Neural cell (in vitro differentiated cells): ENCODE data around the gene CD2AP. TPM values are rescaled to one million over a fixed set of nuclear protein-coding genes. Genes with fewer than 3 reads are reported as not detected.

Source experiments
- H2AFZ ChIP-seq: fragments of 200-600, 300-800 bp; sonication (generic), shearing (Covaris generic); 2 replicates; pipeline ENCODE4 v1.6.0; 2014; ENCODE audit warnings: low read depth, mild to moderate bottlenecking, antibody characterized with exemption, low read length, moderate library complexity
- H3F3A ChIP-seq: fragments of 200-600 bp; shearing (Covaris generic); 2 replicates; pipeline ENCODE4 v1.6.1; 2016; ENCODE audit warnings: mild to moderate bottlenecking, moderate library complexity, mixed read lengths, antibody characterized with exemption, low read length; ENCODE audit not compliant: insufficient read depth, poor library complexity, severe bottlenecking
- H3K27ac ChIP-seq: fragments of 200-600, 300-800 bp; sonication (generic), shearing (Covaris generic); 2 replicates; pipeline ENCODE4 v1.5.1; 2014; ENCODE audit warnings: mild to moderate bottlenecking, low read length, moderate library complexity
- H3K27me3 ChIP-seq: fragments of 300-800, 200-600 bp; sonication (generic), shearing (Covaris generic); 2 replicates; pipeline ENCODE4 v1.6.0; 2014; ENCODE audit warnings: mild to moderate bottlenecking, low read depth, low read length, moderate library complexity; ENCODE audit not compliant: insufficient read depth
- H3K36me3 ChIP-seq: fragments of 300-800, 200-600 bp; sonication (generic), shearing (Covaris generic); 2 replicates; pipeline ENCODE4 v1.5.1; 2014; ENCODE audit warnings: mild to moderate bottlenecking, antibody characterized with exemption, low read length, moderate library complexity; ENCODE audit not compliant: insufficient read depth
- H3K4me2 ChIP-seq: fragments of 300-800, 200-600 bp; sonication (generic), shearing (Covaris generic); 2 replicates; pipeline ENCODE4 v1.6.0; 2014; ENCODE audit warnings: mild to moderate bottlenecking, low read length
- H3K4me3 ChIP-seq: fragments of 300-800, 200-600 bp; sonication (generic), shearing (Covaris generic); 2 replicates; pipeline ENCODE4 v1.5.1; 2014; ENCODE audit warnings: mild to moderate bottlenecking, low read length, moderate library complexity
- H3K79me2 ChIP-seq: fragments of 200-600 bp; shearing (Covaris generic); replicated peaks from 2 replicates; pipeline ENCODE4 v1.6.0; 2014; ENCODE audit warnings: mild to moderate bottlenecking, low read length, moderate library complexity; ENCODE audit not compliant: insufficient read depth
- H3K9ac ChIP-seq: fragments of 300-800, 200-600 bp; sonication (generic), shearing (Covaris generic); 2 replicates; pipeline ENCODE4 v1.6.1; 2016; ENCODE audit warnings: mild to moderate bottlenecking, low read length, mixed read lengths
- H3K9me2 ChIP-seq: fragments of 200-600 bp; shearing (Covaris generic); 2 replicates; pipeline ENCODE4 v1.6.1; 2016; ENCODE audit warnings: mild to moderate bottlenecking, low read length, mixed read lengths; ENCODE audit not compliant: insufficient read depth
- H3K9me3 ChIP-seq: fragments of 200-600, 300-800 bp; sonication (generic), shearing (Covaris generic); 2 replicates; pipeline ENCODE4 v1.6.1; 2016; ENCODE audit warnings: mild to moderate bottlenecking, mixed run types, low read length, moderate library complexity, mixed read lengths
- H4K20me1 ChIP-seq: fragments of 200-600 bp; shearing (Covaris generic); 2 replicates; pipeline ENCODE4 v1.6.1; 2016; ENCODE audit warnings: mild to moderate bottlenecking, mixed run types; ENCODE audit not compliant: insufficient read depth
- CTCF ChIP-seq: fragments of 450-650 bp; IDR thresholded peaks from 2 replicates; pipeline ENCODE4 v1.5.1; 2014; ENCODE audit warnings: antibody characterized with exemption, mild to moderate bottlenecking, moderate library complexity; ENCODE audit not compliant: poor library complexity, severe bottlenecking
- EP300 ChIP-seq: fragments of 450-650 bp; conservative IDR thresholded peaks from 2 replicates; pipeline ENCODE4 v1.6.1; 2014; ENCODE audit warnings: antibody characterized with exemption, mild to moderate bottlenecking, moderate library complexity; ENCODE audit not compliant: poor library complexity, severe bottlenecking
- EZH2 ChIP-seq: fragments of 200-600, 300-800 bp; shearing (Covaris generic), sonication (generic); IDR thresholded peaks from 2 replicates; pipeline ENCODE4 v1.6.1; 2014; ENCODE audit warnings: antibody characterized with exemption, low read length, borderline replicate concordance, mild to moderate bottlenecking; ENCODE audit not compliant: insufficient read depth, poor library complexity, severe bottlenecking
- MXI1 ChIP-seq: fragments of 450-650 bp; conservative IDR thresholded peaks from 2 replicates; pipeline ENCODE4 v1.6.1; 2014; ENCODE audit warnings: antibody characterized with exemption, mild to moderate bottlenecking; ENCODE audit not compliant: poor library complexity, severe bottlenecking
- POLR2AphosphoS5 ChIP-seq: IDR thresholded peaks from 2 replicates; pipeline ENCODE4 v1.6.1; 2012
- RAD21 ChIP-seq: fragments of 450-650 bp; conservative IDR thresholded peaks from 2 replicates; pipeline ENCODE4 v1.6.1; 2014; ENCODE audit warnings: antibody characterized with exemption, mild to moderate bottlenecking, moderate library complexity
- REST ChIP-seq: IDR thresholded peaks from 2 replicates; pipeline ENCODE4 v1.6.1; 2012; ENCODE audit warnings: borderline replicate concordance
- SMC3 ChIP-seq: fragments of 450-650 bp; conservative IDR thresholded peaks from 2 replicates; pipeline ENCODE4 v1.6.1; 2014; ENCODE audit warnings: antibody characterized with exemption, mild to moderate bottlenecking, moderate library complexity; ENCODE audit not compliant: poor library complexity
- TAF1 ChIP-seq: IDR thresholded peaks from 2 replicates; pipeline ENCODE4 v1.6.1; 2012; ENCODE audit warnings: low read depth
- polyA plus RNA-seq: library from polyadenylated mRNA; depleted of rRNA; stranded (reverse); fragments of >200 nt; gene quantifications from 2 replicates; pipeline ENCODE4 v1.2.3, GENCODE V29; 2014

CD2AP gene
- polyA plus RNA-seq, 1 donor from 2014 or later: 16.8 TPM

- Histone ChIP-seq H3K9me2 (no peaks in the 10 kb centered on the region), H3K27ac (no peak overlapping the region), H3K27me3 (no peaks in the 10 kb centered on the region), H4K20me1 (no peaks in the 10 kb centered on the region), H3K79me2 (peaks cover 4% of the 10 kb centered on the region), H3K9ac (no peak overlapping the region), H3K36me3 (no peaks in the 10 kb centered on the region), H3K4me2 (no peak overlapping the region), H2AFZ (no peak overlapping the region), H3K9me3 (no peaks in the 10 kb centered on the region), H3K4me3 (no peak overlapping the region), H3F3A (no peaks in the 10 kb centered on the region)
- TF ChIP-seq MXI1: no peak
- no peak for TF ChIP-seq TAF1
- TF ChIP-seq POLR2AphosphoS5: no peak
- TF ChIP-seq REST: no peak
- no peak for TF ChIP-seq RAD21
- no peak for TF ChIP-seq EP300
- no peak for TF ChIP-seq SMC3
- no peak for TF ChIP-seq CTCF
These were observed 44.4 kb downstream of the CD2AP start for GRCh38 chr6:47521961-47522360.

- Histone ChIP-seq H3K27me3 (no peaks in the 10 kb centered on the region), H3K27ac (no peak overlapping the region), H3K9ac (no peak overlapping the region), H3K9me3 (no peaks in the 10 kb centered on the region), H3K4me2 (no peak overlapping the region), H3K9me2 (no peaks in the 10 kb centered on the region), H3F3A (no peaks in the 10 kb centered on the region), H3K36me3 (no peaks in the 10 kb centered on the region), H3K79me2 (peaks cover 6% of the 10 kb centered on the region), H2AFZ (no peak overlapping the region), H4K20me1 (no peaks in the 10 kb centered on the region), H3K4me3 (no peak overlapping the region)
- TF ChIP-seq EZH2 (no peak), POLR2AphosphoS5 (no peak), REST (no peak), CTCF (no peak), SMC3 (no peak), RAD21 (no peak), TAF1 (no peak), MXI1 (no peak), EP300 (no peak)
These were observed 46.7 kb downstream of the CD2AP start for GRCh38 chr6:47524136-47524845.
